Left kidney (tissue), 2 donors: ENCODE measurements around the gene FAM83E. TPM values are rescaled to one million over a fixed set of nuclear protein-coding genes. Genes with fewer than 3 reads are reported as not detected.
"Not testable (repeated sequence)": the region's sequence is repeated elsewhere in the genome, so short reads cannot be mapped to it uniquely, and the experiment has no call there.

Experiments
- DNase-seq: peaks from one replicate; pipeline ENCODE4 v3.0.0-alpha.2; 2013
- polyA plus RNA-seq: library from polyadenylated mRNA; unstranded; fragments of 120-200 nt; gene quantifications from one replicate; pipeline ENCODE4 v1.2.1, GENCODE V29; 2013; ENCODE audit not compliant: insufficient read length

Gene FAM83E
- polyA plus RNA-seq, 1 donor, result 0.57 TPM

DNA sequence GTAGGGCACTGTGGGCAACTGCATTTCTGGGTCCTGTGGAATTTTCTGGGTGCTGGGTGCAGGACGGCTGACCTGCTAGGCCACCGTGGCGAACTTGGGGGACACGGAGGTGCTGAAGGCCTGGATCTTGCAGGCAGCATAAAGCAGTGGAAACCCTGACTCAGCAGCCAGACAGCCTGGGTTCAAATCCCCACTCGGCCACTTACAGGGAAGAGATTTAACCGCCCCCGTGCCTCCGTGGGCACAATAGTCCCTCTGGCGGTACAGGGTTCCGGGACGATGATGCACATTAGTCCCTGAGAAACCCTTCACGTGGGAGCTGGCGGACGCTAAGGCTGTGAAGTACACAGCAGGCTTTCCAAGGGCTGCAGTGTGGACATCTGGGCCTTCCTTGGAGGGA lies 3.0 kb downstream of the FAM83E start:
- no peak for DNase-seq

DNA sequence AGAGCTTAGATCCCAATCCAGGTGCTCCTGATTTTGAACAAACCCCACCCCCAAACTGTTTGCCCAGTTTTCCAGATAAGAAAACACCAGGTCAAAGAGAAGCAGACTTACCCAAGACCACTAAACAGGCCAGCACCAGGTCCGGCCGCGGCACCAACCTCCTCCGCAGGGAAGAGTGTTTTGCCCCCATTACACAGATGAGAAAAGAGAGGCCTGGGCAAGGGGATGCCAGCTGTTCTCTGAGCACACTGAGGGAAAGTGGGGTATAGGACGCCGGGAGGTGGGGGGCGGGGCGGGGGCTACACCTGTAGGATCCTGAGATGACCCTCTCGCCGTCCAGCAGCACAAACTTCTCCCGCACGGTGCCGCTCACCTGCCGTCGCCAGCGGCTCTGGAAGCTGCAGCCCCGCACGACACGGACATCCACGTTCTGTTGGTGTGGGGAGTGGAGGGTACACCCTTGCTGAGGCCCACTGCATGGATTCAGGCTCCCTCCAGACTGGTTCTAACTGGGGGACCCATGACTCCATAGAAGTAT lies 5.2 kb downstream of the FAM83E start:
- no peak for DNase-seq

DNA sequence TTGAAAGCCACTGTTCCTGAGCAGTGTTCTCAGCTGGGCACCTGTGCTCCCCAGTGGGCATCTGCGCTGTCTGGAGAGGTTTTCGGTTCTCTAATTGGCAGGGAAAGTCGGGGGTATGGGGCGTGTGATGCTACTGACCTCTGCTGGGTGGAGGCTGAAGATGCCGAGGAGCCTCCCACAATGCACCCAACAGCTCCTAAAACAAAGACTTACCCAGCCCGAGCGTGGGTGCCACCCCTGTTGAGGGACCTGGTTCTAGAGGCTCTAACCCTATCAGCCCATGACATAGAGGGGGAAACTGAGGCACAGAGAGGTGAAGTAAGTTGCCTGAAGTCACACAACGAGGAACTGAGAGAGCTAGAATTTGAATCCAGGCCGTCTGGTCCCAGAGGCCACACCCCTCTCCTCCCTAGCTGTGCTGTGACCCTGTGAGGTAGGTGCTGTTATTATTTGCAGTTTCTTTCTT lies 6.0 kb downstream of the FAM83E start:
- DNase-seq, result no peak

GRCh38 chr19:48607359-48607755 lies 7.5 kb downstream of the FAM83E start:
- DNase-seq, result no peak

GRCh38 chr19:48606463-48607358 lies 8.2 kb downstream of the FAM83E start, which contains the start of gene SPACA4:
TSS of gene SPACA4 (plus strand) at chr19:48606742. CDS start at chr19:48606979, 237 bp downstream.
- DNase-seq, result no peak

GRCh38 chr19:48603850-48604249 lies 11.0 kb downstream of the FAM83E start:
- DNase-seq, result no peak

GRCh38 chr19:48603449-48603848 lies 11.4 kb downstream of the FAM83E start:
- DNase-seq, result no peak

DNA sequence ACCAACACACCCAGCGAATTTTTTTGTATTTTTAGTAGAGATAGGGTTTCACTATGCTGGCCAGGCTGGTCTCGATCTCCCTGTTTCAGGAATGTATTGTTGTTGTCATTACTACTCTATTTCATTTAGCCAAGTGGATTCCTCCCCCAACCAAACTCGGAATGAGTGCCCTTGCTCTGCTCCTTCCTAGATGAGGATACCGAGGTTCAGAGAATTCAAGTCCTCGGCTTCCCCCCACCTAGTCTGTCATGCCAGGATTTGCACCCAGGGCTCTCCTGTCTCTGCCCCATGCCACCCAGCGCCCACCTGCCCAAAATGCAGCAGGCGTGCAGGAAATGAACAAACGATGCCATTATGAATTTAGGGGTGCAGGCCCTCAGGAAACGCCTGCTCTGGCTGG lies 11.9 kb downstream of the FAM83E start:
- no peak for DNase-seq

GRCh38 chr19:48600679-48601417 lies 14.0 kb downstream of the FAM83E start:
- no peak for DNase-seq

GRCh38 chr19:48598996-48599700 lies 15.7 kb downstream of the FAM83E start:
- no peak for DNase-seq

- DNase-seq, result no peak
These were observed 18.0 kb downstream of the FAM83E start for GRCh38 chr19:48596679-48597465.

DNA sequence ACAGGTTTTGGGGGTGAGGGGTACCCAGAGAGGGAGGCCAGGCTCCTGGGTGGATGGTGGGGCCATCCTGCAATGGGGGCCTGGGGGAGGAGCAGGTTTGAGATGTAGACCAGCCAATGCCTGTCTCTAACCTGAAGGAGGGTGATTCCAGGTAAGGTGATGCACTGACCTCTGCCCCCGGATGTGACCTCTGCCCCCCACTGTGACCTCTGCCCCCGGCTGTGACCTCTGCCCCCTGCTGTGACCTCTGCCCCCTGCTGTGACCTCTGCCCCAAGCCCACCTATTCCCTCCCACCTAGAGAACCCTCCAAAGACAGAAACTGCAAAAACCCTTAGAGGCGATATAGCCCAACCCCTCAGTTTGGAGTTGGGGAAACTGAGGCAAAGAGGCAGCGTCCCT lies 18.6 kb downstream of the FAM83E start:
- no peak for DNase-seq

DNA sequence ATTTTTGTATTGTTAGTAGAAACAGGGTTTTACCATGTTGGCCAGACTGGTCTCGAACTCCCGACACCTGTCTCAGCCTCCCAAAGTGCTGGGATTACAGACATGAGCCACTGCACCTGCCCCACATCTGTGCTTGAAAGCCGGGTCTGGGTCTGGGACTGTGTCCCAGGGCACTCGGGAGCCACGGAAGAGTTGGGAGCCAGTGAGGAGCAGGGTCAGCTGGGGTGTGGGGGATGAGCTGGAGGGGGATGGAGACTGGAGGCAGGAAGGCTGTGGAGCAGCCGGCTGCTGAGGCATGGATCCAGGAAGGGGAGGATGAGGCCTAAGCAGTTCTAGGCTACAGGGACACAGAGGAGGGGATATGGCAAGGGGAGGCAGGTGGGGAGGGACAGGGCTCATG lies 19.0 kb downstream of the FAM83E start:
- DNase-seq, result no peak

DNA sequence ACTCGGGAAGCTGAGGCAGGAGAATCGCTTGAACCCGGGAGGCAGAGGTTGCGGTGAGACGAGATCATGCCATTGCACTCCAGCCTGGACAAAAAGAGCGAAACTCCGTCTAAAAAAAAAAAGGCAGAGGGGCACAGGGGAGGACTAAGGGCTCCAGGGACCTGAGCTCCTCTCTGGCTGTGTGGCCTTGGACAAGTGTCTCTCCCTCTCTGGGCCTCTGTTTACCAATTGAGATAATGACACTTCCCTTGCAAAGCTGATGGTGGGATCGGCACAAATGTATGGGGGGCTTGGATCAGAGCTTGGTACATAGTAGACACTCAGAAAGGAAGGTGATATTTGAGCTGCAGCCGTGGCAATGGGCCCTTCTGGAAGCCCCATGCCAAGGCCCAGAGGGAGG lies 19.7 kb downstream of the FAM83E start:
- no peak for DNase-seq

GRCh38 chr19:48591021-48591420 lies 23.9 kb downstream of the FAM83E start:
- DNase-seq, result no peak

DNA sequence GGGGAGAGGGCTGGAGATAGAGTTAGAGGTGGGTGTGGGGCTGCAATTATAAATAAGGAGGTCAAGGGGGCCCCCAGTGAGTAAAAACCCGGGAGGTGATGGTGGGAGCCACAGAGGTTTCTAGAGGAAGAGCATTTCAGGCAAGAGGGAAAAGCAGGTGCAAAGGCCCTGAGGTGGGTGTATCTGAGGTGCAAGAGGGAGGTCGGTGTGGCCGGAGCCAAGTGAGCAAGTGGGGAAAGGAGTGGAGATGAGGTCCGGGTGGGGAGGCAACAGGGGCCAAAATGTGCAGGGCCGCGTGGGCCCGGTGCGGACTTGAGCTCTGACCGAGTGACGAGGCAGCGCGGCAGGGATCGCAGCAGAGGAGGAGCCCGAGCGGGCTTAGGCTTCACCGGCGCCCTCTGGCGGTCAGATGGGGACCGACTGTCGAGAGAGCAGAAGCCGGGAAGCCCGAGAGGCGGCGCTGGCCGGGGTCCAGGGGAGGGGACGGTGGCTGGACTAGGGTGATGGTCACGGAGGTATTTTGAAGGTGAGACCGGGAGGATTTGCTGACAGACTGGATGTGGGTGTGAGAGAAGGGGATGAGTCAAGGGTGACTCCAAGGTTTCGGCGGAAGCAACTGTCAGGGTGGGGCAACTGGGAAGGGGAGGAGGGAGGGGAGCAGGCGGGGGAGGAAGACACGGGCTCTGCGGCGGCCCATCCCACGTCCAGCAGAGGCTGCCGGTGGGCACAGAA lies 26.0 kb downstream of the FAM83E start:
- DNase-seq, result peak; percentile 85

GRCh38 chr19:48587387-48587786 lies 27.5 kb downstream of the FAM83E start:
- DNase-seq, result no peak

DNA sequence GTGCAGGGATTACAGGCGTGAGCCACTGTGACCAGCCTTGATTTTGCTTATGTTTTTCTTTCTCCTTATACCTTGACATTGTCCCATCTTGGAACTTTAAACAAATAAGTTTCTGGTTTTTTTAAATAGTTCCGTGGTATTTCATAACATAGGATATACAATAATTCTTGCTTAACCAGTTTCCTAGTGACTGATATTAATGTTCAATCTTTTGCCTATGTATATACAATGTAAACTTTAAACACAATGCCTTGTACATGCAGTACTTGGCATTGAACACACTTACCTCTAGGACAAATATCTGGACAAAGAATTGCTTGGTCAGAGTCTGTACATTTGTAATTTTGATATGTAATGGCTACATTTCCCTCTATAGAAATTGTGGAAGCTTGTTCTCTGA lies 32.7 kb downstream of the FAM83E start:
- DNase-seq, result no peak

GRCh38 chr19:48578891-48579290 lies 36.0 kb downstream of the FAM83E start:
- no peak for DNase-seq

- DNase-seq, result not testable (repeated sequence)
These were observed 37.0 kb downstream of the FAM83E start for GRCh38 chr19:48577908-48578307.
